CD4-positive, alpha-beta T cell treated with Interleukin-17A for 4 hours (primary cell): ENCODE measurements around the gene EFNA5.

Source experiments
- DNase-seq: peaks from one replicate; pipeline ENCODE4 v3.0.0-alpha.2; 2020; ENCODE audit warnings: mixed read lengths

The EFNA5 gene

GRCh38 chr5:107415762-107416161 is 255.0 kb downstream of the EFNA5 start:
- DNase-seq: no peak

GRCh38 chr5:107414802-107415201 is 255.9 kb downstream of the EFNA5 start:
- no peak for DNase-seq

- DNase-seq: no peak
These were observed 257.0 kb downstream of the EFNA5 start for GRCh38 chr5:107413754-107414153.

GRCh38 chr5:107408564-107408963 is 262.2 kb downstream of the EFNA5 start:
- DNase-seq: no peak

GRCh38 chr5:107407713-107408298 is 262.9 kb downstream of the EFNA5 start:
- no peak for DNase-seq

- DNase-seq: no peak
These were observed 266.0 kb downstream of the EFNA5 start for GRCh38 chr5:107404595-107405374.

- no peak for DNase-seq
These were observed 267.3 kb downstream of the EFNA5 start for GRCh38 chr5:107403228-107403953.

GRCh38 chr5:107402434-107403227 is 268.1 kb downstream of the EFNA5 start:
- DNase-seq: no peak

- DNase-seq: no peak
These were observed 269.1 kb downstream of the EFNA5 start for GRCh38 chr5:107401470-107402122.

- DNase-seq: no peak
These were observed 270.4 kb downstream of the EFNA5 start for GRCh38 chr5:107400328-107400727.

GRCh38 chr5:107398703-107399102 is 272.0 kb downstream of the EFNA5 start:
- DNase-seq: no peak

GRCh38 chr5:107396351-107396690 is 274.4 kb downstream of the EFNA5 start:
- DNase-seq: no peak

GRCh38 chr5:107395632-107396350 is 274.9 kb downstream of the EFNA5 start:
- DNase-seq: no peak

- no peak for DNase-seq
These were observed 276.9 kb downstream of the EFNA5 start for GRCh38 chr5:107393851-107394250.

GRCh38 chr5:107391787-107392186 is 278.9 kb downstream of the EFNA5 start:
- no peak for DNase-seq

GRCh38 chr5:107389775-107390148 is 281.0 kb downstream of the EFNA5 start:
- DNase-seq: no peak

GRCh38 chr5:107389130-107389774 is 281.5 kb downstream of the EFNA5 start:
- DNase-seq: no peak

- no peak for DNase-seq
These were observed 282.4 kb downstream of the EFNA5 start for GRCh38 chr5:107388141-107388861.

GRCh38 chr5:107387526-107388140 is 283.1 kb downstream of the EFNA5 start:
- DNase-seq: no peak

GRCh38 chr5:107385708-107386107 is 285.0 kb downstream of the EFNA5 start:
- DNase-seq: no peak
